Measurements from ENCODE around the gene BAHCC1.

BAHCC1 gene

DNA sequence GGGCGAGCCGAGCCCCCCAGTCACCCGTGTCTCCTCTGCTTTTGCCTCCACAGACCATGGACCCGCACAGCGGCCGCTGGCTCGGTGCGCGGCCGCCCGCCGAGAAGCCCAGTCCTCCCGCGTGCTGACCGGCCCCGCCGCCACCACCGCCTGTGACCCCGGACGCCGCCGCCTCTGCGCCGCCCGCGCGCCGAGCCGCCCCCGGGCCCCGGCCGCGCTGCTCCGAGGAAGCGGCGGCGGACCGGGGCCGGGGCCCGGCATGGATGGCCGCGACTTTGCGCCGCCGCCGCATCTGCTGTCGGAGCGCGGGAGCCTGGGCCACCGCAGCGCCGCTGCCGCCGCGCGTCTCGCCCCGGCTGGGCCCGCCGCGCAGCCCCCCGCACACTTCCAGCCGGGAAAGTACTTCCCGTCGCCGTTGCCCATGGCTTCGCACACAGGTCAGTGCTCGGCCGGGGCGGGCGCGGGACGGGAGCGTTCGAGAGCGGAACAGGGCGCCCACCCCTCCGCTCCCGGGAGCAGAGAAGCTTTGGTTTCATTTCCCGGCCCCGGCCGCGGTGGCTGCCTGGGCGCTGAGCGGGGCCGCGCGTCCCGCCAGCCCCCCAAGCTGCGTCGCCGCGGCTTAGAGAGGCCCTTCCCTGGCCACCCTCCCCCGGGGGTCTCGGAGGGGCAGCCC lies 4.4 kb downstream of the BAHCC1 start:
- no peak overlapping the region for H3K9ac ChIP-seq (ENCODE audit: low read length)
- no peaks in the 10 kb centered on the region for H3K36me3 ChIP-seq (replicated peaks; ENCODE audit: low read depth, low read length)
- H3K27me3 ChIP-seq (ENCODE audit: low read depth, low read length) = 0 out of 2 replicates have a peak, but pooled peaks cover 8% of the 10 kb centered on the region
- TF ChIP-seq EZH2phosphoT487 (IDR thresholded peaks at IDR 0.05; ENCODE audit: low read depth) = no peak
- TF ChIP-seq, protein P1, sequence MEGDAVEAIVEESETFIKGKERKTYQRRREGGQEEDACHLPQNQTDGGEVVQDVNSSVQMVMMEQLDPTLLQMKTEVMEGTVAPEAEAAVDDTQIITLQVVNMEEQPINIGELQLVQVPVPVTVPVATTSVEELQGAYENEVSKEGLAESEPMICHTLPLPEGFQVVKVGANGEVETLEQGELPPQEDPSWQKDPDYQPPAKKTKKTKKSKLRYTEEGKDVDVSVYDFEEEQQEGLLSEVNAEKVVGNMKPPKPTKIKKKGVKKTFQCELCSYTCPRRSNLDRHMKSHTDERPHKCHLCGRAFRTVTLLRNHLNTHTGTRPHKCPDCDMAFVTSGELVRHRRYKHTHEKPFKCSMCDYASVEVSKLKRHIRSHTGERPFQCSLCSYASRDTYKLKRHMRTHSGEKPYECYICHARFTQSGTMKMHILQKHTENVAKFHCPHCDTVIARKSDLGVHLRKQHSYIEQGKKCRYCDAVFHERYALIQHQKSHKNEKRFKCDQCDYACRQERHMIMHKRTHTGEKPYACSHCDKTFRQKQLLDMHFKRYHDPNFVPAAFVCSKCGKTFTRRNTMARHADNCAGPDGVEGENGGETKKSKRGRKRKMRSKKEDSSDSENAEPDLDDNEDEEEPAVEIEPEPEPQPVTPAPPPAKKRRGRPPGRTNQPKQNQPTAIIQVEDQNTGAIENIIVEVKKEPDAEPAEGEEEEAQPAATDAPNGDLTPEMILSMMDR (IDR thresholded peaks at IDR 0.05; ENCODE audit: low read depth, low read length) = no peak
- H3K9me3 ChIP-seq (ENCODE audit: insufficient read depth, low read length) = no peaks in the 10 kb centered on the region
- no peaks in the 10 kb centered on the region for H3K79me2 ChIP-seq (ENCODE audit: low read length)
- H3K4me1 ChIP-seq (ENCODE audit: low read length) = no peaks in the 10 kb centered on the region
- H3K27ac ChIP-seq (ENCODE audit: low read length) = no peak overlapping the region
- no peaks in the 10 kb centered on the region for H4K20me1 ChIP-seq (ENCODE audit: insufficient read depth, low read length)
- no peak overlapping the region for H3K4me3 ChIP-seq (ENCODE audit: low read length)
- no peak overlapping the region for H2AFZ ChIP-seq (ENCODE audit: low read depth, low read length)
- H3K4me2 ChIP-seq (ENCODE audit: low read length) = no peak overlapping the region

DNA sequence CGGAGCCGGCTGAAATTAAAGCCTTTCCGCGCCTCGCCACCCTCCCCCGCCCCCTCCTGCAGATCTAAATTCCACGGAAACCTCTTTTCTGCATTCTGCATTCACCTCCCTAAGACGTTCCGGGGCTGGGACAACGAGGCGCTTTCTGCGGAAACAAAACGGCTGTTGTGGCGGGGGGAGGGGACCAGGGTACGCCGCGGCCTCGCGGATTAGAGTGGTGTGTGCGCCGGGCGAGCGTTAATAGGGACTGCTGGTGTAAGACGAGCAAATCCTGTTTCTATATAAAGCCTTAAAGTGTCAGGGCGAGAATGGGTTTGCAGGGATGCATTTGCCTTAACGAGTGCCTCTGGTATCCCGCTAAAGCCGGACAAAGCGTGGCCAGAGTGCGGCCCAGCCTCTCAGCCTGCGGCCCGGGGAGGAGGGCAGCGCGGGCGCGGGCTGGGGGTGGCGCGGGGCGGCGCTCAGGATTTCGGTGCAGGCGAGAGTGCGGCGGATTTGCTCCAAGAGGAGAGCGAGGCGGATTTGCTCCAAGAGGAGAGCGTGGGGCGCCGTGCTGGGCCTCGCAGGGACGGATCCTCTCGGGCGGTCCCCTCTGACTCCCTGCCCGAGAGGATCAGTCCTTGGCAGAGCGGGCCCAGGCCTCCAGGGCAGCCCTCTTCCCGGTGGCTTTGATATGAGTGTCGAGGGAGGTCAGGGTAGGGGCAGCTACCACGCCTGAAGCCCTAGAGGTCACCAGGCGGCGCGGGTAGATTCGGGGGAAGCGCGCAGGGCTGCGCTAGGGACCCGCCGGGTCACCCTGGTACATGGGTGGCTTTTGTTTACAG lies 5.1 kb downstream of the BAHCC1 start:
- no peaks in the 10 kb centered on the region for H3K36me3 ChIP-seq (replicated peaks; ENCODE audit: low read depth, low read length)
- H3K27me3 ChIP-seq (ENCODE audit: low read depth, low read length) = peaks cover 9% of the 10 kb centered on the region; the same call in 1 of the 2 replicates
- no peaks in the 10 kb centered on the region for H3K79me2 ChIP-seq (ENCODE audit: low read length)
- H3K4me3 ChIP-seq (ENCODE audit: low read length) = no peak overlapping the region
- H4K20me1 ChIP-seq (ENCODE audit: insufficient read depth, low read length) = no peaks in the 10 kb centered on the region
- no peak overlapping the region for H3K4me2 ChIP-seq (ENCODE audit: low read length)
- TF ChIP-seq EZH2phosphoT487 (IDR thresholded peaks at IDR 0.05; ENCODE audit: low read depth) = no peak
- TF ChIP-seq, protein P1 (IDR thresholded peaks at IDR 0.05; ENCODE audit: low read depth, low read length) = no peak
- no peaks in the 10 kb centered on the region for H3K4me1 ChIP-seq (ENCODE audit: low read length)
- no peak overlapping the region for H3K9ac ChIP-seq (ENCODE audit: low read length)
- H3K9me3 ChIP-seq (ENCODE audit: insufficient read depth, low read length) = no peaks in the 10 kb centered on the region
- H2AFZ ChIP-seq (ENCODE audit: low read depth, low read length) = no peak overlapping the region
- H3K27ac ChIP-seq (ENCODE audit: low read length) = no peak overlapping the region

DNA sequence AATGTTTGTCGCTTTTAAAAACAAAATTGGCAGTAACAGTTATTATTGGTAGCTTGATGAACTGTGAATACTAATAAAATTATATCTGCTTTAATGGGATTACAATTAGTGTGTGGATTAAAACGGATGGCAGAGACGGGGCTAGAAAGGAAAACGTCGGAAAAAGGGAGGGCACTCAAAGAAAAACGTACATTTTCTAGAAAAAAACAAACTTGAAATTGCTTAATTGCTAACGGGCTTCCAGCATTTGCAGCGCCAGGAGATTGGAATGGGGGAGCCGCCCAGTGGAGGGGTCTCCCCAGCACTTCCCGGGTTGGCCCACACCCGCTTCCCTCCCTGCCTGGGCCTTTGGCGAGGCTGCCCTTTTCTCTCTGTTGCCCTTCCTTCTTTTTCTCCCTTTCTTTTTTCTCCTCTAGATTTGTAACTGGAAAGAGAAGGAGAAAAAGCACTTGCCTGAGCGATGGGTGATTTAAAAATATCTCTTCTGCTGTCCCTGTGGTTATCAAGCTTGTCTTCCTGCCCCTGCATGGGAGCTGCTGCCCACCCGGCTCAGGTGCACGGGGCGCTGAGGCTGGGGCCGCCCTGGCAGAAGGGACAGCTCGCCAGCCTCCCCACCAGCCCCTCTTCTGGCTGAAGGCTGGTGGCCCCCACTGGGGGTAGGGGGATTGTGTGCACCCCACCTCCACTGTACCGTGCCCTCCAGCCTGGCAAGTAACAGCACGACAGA lies 5.9 kb downstream of the BAHCC1 start:
- no peaks in the 10 kb centered on the region for H3K9me3 ChIP-seq (ENCODE audit: insufficient read depth, low read length)
- no peak overlapping the region for H3K4me3 ChIP-seq (ENCODE audit: low read length)
- no peak overlapping the region for H3K27ac ChIP-seq (ENCODE audit: low read length)
- H3K4me2 ChIP-seq (ENCODE audit: low read length) = no peak overlapping the region
- no peaks in the 10 kb centered on the region for H4K20me1 ChIP-seq (ENCODE audit: insufficient read depth, low read length)
- H3K36me3 ChIP-seq (replicated peaks; ENCODE audit: low read depth, low read length) = no peaks in the 10 kb centered on the region
- peaks cover 10% of the 10 kb centered on the region; the same call in 1 of the 2 replicates for H3K27me3 ChIP-seq (ENCODE audit: low read depth, low read length)
- TF ChIP-seq EZH2phosphoT487 (IDR thresholded peaks at IDR 0.05; ENCODE audit: low read depth) = no peak
- TF ChIP-seq, protein P1 (IDR thresholded peaks at IDR 0.05; ENCODE audit: low read depth, low read length) = no peak
- no peaks in the 10 kb centered on the region for H3K79me2 ChIP-seq (ENCODE audit: low read length)
- no peak overlapping the region for H3K9ac ChIP-seq (ENCODE audit: low read length)
- no peaks in the 10 kb centered on the region for H3K4me1 ChIP-seq (ENCODE audit: low read length)
- H2AFZ ChIP-seq (ENCODE audit: low read depth, low read length) = no peak overlapping the region

All from OCI-LY3 (cell line).